Mucosa of descending colon (tissue), 3 donors: ENCODE measurements around the gene MX1. TPM values are rescaled to one million over a fixed set of nuclear protein-coding genes. Genes with fewer than 3 reads are reported as not detected.
A peak's percentile ranks its signal among the peaks of the same experiment; 100 is the strongest.

Experiments used
- ATAC-seq: fragments of 200-7000 bp; cut with Tn5 transposase; one replicate; pipeline ENCODE4 v1.9.1; 2020; ENCODE audit warnings: mild to moderate bottlenecking, moderate library complexity
- DNase-seq, 3 donors: peaks; one replicate each; pipeline ENCODE4 v3.0.0-alpha.2; 2020
- H3K36me3 ChIP-seq: fragments of 200-600 bp; one replicate; pipeline ENCODE4 v1.8.0; 2021; ENCODE audit warnings: low read depth, mild to moderate bottlenecking
- H3K4me1 ChIP-seq: fragments of 200-600 bp; one replicate; pipeline ENCODE4 v1.8.0; 2021; ENCODE audit warnings: low read depth, mild to moderate bottlenecking
- H3K4me3 ChIP-seq: fragments of 200-600 bp; one replicate; pipeline ENCODE4 v1.8.0; 2021; ENCODE audit warnings: mild to moderate bottlenecking
- H3K9me3 ChIP-seq: fragments of 200-600 bp; one replicate; pipeline ENCODE4 v1.8.0; 2021; ENCODE audit warnings: mild to moderate bottlenecking
- intact Hi-C, 2 donors: fragments of 100-400 bp; cut with DNase I in 1 of 2; cut with micrococcal nuclease in 1 of 2; formaldehyde crosslinking; loops; one replicate each; pipeline versions ENCODE4 v1.11.0 to v1.11.1; 2022; cut with DNase I, micrococcal nuclease
- total RNA-seq, 3 donors: library from RNA; stranded (reverse); fragmentation: NEBNext Ultra II Directional in 2 of 3; extraction: Animal tissue kit (Norgen Biotek cat#: 25700) in 2 of 3; gene quantifications; one replicate each; pipeline versions ENCODE4 v1.2.1 to v1.2.4, GENCODE V29; 2021 to 2023
- TF ChIP-seq, protein P1 (sequence below): fragments of 200-600 bp; IDR thresholded peaks from one replicate; pipeline ENCODE4 v1.8.0; 2022; ENCODE audit warnings: antibody characterized with exemption, mild to moderate bottlenecking
- donor health status: DM: no; HTN: no; CAD: no; lungs with moderate emphysema.
- donor health status: DM: no; HTN: no; CAD: no.
- donor health status: DM: no; HTN: yes; CAD: no.

MX1 gene
- total RNA-seq, 3 donors from 2014 or later: 30.7 to 78.5 (median 31.2) TPM

DNA sequence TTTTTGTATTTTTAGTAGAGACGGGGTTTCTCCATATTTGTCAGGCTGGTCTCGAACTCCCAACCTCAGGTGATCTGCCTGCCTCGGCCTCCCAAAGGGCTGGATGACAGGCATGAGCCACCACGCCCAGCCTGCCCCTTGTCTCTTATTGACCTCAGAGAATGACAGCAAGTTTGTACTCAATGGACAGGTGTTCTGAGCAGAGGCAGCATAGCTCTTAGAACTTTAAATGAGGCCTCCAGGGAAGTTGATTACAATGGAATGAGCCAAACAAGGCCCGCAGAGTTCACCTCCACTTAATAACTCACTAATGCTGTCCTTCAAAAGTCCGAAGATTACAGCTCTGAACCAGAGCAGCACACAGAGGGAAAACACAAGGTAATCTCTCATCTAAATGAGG, 71.0 kb downstream of the MX1 start:
- TF ChIP-seq, protein P1, sequence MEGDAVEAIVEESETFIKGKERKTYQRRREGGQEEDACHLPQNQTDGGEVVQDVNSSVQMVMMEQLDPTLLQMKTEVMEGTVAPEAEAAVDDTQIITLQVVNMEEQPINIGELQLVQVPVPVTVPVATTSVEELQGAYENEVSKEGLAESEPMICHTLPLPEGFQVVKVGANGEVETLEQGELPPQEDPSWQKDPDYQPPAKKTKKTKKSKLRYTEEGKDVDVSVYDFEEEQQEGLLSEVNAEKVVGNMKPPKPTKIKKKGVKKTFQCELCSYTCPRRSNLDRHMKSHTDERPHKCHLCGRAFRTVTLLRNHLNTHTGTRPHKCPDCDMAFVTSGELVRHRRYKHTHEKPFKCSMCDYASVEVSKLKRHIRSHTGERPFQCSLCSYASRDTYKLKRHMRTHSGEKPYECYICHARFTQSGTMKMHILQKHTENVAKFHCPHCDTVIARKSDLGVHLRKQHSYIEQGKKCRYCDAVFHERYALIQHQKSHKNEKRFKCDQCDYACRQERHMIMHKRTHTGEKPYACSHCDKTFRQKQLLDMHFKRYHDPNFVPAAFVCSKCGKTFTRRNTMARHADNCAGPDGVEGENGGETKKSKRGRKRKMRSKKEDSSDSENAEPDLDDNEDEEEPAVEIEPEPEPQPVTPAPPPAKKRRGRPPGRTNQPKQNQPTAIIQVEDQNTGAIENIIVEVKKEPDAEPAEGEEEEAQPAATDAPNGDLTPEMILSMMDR: no peak
- H3K4me3 ChIP-seq: no peak overlapping the region
- H3K4me1 ChIP-seq: peaks cover 13% of the 10 kb centered on the region
- DNase-seq (no peak), ATAC-seq (no peak)
- no peaks in the 10 kb centered on the region for H3K9me3 ChIP-seq
- peaks cover 6% of the 10 kb centered on the region for H3K36me3 ChIP-seq
- intact Hi-C loops: no loop called here

- peaks cover 6% of the 10 kb centered on the region for H3K36me3 ChIP-seq
- intact Hi-C loops: no loop called here
- no peak for ATAC-seq
- peaks cover 18% of the 10 kb centered on the region for H3K4me1 ChIP-seq
- DNase-seq: no peak
- no peaks in the 10 kb centered on the region for H3K9me3 ChIP-seq
- TF ChIP-seq, protein P1: no peak
- no peak overlapping the region for H3K4me3 ChIP-seq
These were observed 71.7 kb downstream of the MX1 start for GRCh38 chr21:41497788-41498187.

- H3K4me3 ChIP-seq: no peak overlapping the region
- no peaks in the 10 kb centered on the region for H3K36me3 ChIP-seq
- ATAC-seq (no peak), DNase-seq (no peak)
- H3K9me3 ChIP-seq: no peaks in the 10 kb centered on the region
- intact Hi-C loops: loop anchor here in 1 of 2 donors (10.0 kb wide), 1 partner anchor 65 kb away; no protein-coding TSS in a partner anchor
- TF ChIP-seq, protein P1: no peak
- H3K4me1 ChIP-seq: peaks cover 22% of the 10 kb centered on the region
These were observed 73.9 kb downstream of the MX1 start for GRCh38 chr21:41499920-41500319.

DNA sequence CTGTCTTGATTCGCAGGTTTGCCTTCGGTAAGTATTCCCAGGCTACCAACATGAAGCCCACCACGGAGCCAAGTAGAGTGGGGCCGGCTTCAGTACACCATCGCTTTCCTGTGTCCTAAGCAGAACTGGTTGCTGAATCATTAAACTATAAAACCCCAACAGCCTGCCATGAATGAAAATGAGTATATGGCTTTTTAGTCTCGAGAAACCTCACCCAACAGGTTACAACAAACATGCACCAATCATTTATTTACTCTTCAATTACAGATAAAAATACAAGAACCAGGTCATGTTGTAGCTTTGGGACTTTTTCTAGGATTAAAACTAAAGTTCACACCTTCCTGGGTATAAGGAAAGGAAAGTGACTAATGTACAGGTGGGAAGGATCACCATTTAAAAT, 74.3 kb downstream of the MX1 start:
- intact Hi-C loops: loop anchor here in 1 of 2 donors (10.0 kb wide), 1 partner anchor 64 kb away; no protein-coding TSS in a partner anchor
- Histone ChIP-seq H3K36me3 (no peaks in the 10 kb centered on the region), H3K4me1 (peaks cover 22% of the 10 kb centered on the region), H3K9me3 (no peaks in the 10 kb centered on the region), H3K4me3 (no peak overlapping the region)
- TF ChIP-seq, protein P1: no peak
- peak; percentile 41 for ATAC-seq
- DNase-seq: no peak

- no peaks in the 10 kb centered on the region for H3K36me3 ChIP-seq
- no peak overlapping the region for H3K4me3 ChIP-seq
- H3K9me3 ChIP-seq: no peaks in the 10 kb centered on the region
- intact Hi-C loops: loop anchor here in 1 of 2 donors (10.0 kb wide), 1 partner anchor 64 kb away; no protein-coding TSS in a partner anchor
- peak; percentile 58 for ATAC-seq
- peak; percentile 73 to 79 (median 78) for DNase-seq
- H3K4me1 ChIP-seq: peaks cover 22% of the 10 kb centered on the region
- TF ChIP-seq, protein P1: no peak
These were observed 74.9 kb downstream of the MX1 start for GRCh38 chr21:41500931-41501381.
